HL-60/S4 treated with retinoic acid at 250 ng/mL for 4 days and 3 days (cell line): ENCODE data around the gene APIP.

Source experiments
- in situ Hi-C: fragments of 300-500 bp; cut with MboI; formaldehyde crosslinking; loops from 2 replicates; pipeline ENCODE4 v1.7.0; 2022; ENCODE audit warnings: low sequenced_read_pairs

Gene APIP

DNA sequence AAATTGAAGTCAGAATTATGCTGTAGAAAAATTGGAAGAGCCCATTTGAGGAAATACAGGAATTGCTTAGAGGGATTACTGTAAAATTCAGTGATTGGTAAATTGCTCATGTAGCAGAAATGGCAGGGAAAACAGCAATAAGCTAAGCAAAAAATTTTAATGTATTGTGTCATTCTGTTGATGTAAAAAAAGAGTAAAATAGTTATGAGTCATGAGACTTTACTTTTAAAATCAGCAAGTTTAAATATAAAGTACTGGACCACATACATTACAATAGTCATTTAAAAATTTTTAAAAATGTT is 10.6 kb upstream of the APIP start:
- in situ Hi-C loops: no loop called here

GRCh38 chr11:34926101-34926830 is 10.1 kb upstream of the APIP start:
- in situ Hi-C loops: no loop called here

GRCh38 chr11:34924714-34925113 is 8.5 kb upstream of the APIP start:
- in situ Hi-C loops: no loop called here

GRCh38 chr11:34921156-34921555 is 5.0 kb upstream of the APIP start:
- in situ Hi-C loops: no loop called here

- in situ Hi-C loops: loop anchor here (10.0 kb wide), 1 partner anchor 478 kb away; no protein-coding TSS in a partner anchor
Measured at GRCh38 chr11:34916843-34917770, 928 bp upstream of the APIP start.

DNA sequence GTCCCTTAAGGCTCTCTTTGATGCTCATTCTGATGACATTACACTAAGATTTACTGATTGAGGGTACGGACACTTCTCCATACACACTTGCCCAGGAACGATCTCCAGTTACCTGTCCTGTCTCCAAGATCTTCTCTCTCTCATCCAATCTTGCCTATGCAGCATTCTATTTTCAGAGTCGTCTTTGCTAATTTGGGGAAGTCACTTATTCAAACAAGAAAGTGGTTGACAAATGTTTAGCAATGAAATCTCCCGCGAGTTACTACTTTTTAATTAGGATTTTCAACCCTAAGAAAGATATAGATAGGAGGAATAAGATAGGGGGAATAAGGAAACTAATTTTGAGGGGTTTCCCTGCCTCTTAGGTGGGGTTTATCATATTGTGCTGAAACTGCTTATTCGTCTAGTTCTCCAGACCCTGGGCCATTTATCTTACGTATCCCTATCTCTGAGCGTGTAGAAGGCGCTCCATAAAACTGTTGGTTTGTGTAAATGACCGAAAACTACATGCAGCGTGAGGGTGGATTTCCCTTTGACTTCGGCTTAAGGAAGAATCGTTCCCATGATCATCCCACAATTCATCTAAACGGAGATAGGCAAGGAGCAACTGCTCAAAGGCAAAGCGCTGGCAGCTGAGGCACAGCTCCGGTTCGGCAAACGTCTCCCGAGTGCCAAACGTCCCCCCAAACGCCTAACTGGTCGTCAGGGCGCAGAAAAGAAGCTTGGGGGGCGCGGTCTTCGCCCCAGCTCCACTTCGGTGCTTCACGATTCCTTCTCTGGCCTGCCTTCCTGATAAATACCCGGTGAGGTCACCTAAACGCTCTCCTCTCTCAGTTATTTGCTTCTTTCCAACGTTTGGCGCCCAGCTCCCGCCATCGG is 804 bp downstream of the APIP start:
- in situ Hi-C loops: loop anchor here (10.0 kb wide), 1 partner anchor 479 kb away; no protein-coding TSS in a partner anchor

DNA sequence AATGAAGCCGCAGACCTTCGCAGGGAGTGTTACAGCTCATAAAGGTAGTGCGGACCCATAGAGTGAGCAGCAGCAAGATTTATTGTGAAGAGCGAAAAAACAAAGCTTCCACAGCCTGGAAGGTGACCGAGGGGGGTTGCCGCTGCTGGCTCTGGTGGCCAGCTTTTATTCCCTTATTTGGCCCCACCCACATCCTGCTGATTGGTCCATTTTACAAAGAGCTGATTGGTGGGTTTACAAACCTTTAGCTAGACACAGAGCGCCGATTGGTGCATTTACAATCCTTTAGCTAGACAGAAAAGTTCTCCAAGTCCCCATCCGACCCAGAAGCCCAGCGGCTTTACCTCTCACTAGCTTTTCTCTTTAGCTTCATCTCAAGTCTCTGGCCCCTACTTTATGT is 2.6 kb downstream of the APIP start:
- in situ Hi-C loops: loop anchor here (10.0 kb wide), 1 partner anchor 481 kb away; no protein-coding TSS in a partner anchor

- in situ Hi-C loops: loop anchor here (10.0 kb wide), 1 partner anchor 483 kb away; no protein-coding TSS in a partner anchor
Measured at GRCh38 chr11:34911676-34912075, 4.5 kb downstream of the APIP start.

- in situ Hi-C loops: loop anchor here (10.0 kb wide), 1 partner anchor 484 kb away; no protein-coding TSS in a partner anchor
Measured at GRCh38 chr11:34910817-34911216, 5.4 kb downstream of the APIP start.

GRCh38 chr11:34909955-34910354 is 6.2 kb downstream of the APIP start:
- in situ Hi-C loops: loop anchor here (10.0 kb wide), 1 partner anchor 485 kb away; no protein-coding TSS in a partner anchor

- in situ Hi-C loops: no loop called here
Measured at GRCh38 chr11:34909415-34909814, 6.8 kb downstream of the APIP start.

DNA sequence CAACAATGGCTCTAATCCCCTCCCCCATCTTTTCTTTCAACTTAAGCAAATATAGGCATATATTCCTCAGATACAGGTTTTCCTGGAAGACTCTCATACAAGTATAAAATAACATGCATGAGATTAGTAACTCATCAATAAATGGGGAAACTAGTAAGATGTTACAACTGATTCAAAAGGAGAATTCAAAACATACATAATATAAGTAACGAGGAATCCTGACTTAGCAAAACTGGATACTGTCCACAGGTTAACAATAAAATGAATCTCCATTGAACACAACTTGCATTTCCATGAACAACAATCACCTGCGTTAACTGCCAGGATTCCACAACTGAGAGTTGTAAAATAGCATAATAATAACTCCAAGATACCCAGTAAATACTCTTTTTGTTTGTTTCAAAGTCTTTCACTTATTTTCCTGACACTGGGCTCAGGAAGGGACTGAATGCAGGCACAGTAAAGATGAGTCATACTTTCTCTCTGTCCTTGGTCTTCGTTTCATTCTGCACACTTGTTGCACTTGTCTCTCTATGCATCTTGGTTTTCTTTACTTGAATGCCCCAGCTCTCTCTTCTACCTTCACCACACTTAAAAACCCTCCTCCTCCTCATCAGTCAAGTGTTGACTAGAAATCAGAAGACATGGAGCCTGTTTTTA is 8.1 kb downstream of the APIP start:
- in situ Hi-C loops: no loop called here

DNA sequence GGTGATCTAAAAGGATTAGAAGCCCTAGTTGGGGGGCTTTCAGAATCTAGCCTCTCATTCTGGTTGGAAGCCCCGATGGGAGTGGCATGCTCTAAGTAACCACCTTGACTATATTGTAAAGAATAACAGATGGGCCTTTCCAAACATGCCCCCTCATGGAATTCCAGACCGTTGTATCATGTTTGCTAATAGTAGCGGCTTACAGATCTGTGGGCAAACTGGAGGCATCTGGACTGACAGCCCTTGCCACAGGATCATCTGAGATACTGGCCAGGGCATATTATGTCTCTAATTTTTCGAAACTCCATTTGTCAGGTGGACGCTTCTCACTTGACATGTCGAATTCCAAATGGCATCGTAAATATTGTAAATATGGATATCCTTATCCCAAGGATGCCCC is 10.5 kb downstream of the APIP start:
- in situ Hi-C loops: no loop called here

DNA sequence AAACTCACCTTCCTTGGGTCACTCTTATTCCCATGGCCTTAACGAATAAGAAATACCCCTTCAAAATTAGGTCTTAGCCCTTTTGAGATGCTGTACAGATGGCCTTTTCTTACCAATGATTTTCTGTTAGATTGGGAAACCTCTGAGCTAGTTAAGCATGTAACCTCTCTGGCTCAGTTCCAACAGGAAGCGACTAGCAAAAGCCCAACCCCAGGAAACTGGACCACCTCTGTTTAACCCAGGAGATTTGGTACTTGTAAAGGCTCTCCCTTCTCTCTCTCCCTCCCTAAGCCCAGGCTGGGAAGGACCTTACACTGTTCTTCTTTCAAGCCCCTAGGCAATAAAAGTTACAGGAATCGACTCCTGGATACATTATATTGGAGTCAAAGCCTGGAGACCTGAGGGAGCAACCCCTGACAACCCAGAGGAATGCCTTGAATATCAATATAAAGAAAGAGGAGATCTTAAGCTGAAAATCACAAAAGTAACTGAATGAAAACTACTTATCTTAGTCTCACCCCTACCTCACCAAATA is 11.7 kb downstream of the APIP start:
- in situ Hi-C loops: no loop called here

- in situ Hi-C loops: loop anchor here (10.0 to 25.0 kb wide), 2 partner anchors 315 to 737 kb away; no protein-coding TSS in a partner anchor
Measured at GRCh38 chr11:34899633-34900016, 16.6 kb downstream of the APIP start.

DNA sequence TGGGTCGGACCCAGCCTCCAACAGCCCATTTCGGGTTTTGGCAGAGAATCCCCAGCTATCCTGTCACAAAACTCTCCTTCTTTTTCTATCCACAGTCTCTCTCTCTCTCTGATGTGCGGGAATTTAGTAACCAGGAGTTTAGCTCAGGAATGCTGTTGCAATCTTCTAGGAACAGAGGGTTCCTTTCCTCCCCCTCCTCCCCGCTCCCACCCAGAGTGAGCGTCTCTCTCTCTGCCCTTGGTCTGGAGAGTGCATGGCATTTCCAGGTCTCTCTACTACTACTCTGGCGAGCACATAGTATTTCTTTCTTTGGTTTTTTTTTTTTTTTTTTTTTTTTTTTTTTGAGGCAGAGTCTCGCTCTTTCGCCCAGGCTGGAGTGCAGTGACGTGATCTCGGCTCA is 17.7 kb downstream of the APIP start:
- in situ Hi-C loops: loop anchor here (10.0 to 25.0 kb wide), 2 partner anchors 314 to 736 kb away; no protein-coding TSS in a partner anchor

DNA sequence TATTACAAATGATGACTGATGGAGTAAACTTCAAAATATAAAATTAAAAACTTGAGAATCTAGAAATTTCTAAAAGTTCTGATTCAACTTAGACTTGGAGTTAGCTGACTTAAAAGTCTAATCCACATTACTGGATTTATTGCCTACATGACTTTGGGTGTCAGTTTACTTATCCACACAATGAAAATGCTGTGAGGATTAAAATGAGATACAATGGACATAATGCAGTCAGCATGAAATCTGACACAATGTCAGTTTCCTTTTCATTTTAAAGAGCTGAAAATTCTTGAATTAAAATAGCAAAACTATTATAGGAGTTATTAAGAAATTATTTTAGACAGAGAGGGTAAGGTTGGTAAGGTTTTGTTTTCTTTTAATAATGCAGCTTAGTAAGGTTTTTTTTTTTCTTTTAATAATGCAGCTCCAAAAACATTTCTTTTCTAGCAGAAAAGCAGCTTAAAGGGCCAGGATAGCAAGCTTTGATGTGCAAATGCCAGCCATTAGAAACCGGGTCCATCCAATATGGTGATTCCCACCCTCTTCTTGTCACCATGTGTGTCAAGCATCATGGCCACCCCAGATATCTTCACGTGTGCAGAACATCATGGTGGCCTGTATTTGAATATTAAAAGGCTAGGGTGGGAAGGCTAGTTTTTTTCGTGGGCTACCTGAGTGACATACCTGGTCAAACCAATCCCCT is 18.9 kb downstream of the APIP start:
- in situ Hi-C loops: loop anchor here (10.0 to 25.0 kb wide), 2 partner anchors 313 to 735 kb away; no protein-coding TSS in a partner anchor

DNA sequence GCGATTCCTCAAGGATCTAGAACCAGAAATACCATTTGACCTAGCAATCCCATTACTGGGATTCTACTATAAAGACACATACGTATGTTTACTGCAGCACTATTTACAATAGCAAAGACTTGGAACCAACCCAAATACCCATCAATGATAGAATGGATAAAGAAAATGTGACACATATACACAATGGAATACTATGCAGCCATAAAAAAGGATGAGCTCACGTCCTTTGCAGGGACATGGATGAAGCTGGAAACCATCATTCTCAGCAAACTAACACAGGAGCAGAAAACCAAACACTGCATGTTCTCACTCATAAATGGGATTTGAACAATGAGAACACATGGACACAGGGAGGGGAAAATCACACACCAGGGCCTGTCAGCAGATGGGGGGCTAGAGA is 20.0 kb downstream of the APIP start:
- in situ Hi-C loops: loop anchor here (10.0 to 25.0 kb wide), 2 partner anchors 311 to 734 kb away; no protein-coding TSS in a partner anchor

- in situ Hi-C loops: loop anchor here (10.0 to 25.0 kb wide), 2 partner anchors 309 to 731 kb away; no protein-coding TSS in a partner anchor
Measured at GRCh38 chr11:34893416-34893815, 22.8 kb downstream of the APIP start.
